HG03571 (cell line): ENCODE results near the gene ARHGEF19.
"Not testable (repeated sequence)": the region's sequence is repeated elsewhere in the genome, so short reads cannot be mapped to it uniquely, and the experiment has no call there.

Experiments used
- ATAC-seq: cut with Tn5 transposase; IDR thresholded peaks from one replicate; pipeline ENCODE4 v1.9.1; 2021; ENCODE audit not compliant: unreplicated experiment

The ARHGEF19 gene

DNA sequence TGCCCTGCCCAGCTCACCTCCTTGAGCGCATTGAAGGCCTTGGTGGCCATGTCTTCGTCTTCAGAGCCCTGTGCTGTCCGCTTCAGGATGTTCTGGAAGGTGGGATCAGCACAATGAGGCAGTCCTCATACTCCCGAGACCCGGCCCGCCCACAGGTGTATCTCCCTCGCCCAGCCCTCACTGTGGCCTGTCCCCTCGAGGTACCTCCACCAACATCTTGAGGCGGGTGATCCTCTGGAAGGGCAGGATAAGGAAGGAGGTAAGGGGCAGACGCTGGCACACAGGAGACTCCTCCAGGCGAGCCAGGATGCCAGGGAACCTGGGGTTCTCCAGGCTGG is 7.1 kb downstream of the ARHGEF19 start:
- ATAC-seq, result no peak

DNA sequence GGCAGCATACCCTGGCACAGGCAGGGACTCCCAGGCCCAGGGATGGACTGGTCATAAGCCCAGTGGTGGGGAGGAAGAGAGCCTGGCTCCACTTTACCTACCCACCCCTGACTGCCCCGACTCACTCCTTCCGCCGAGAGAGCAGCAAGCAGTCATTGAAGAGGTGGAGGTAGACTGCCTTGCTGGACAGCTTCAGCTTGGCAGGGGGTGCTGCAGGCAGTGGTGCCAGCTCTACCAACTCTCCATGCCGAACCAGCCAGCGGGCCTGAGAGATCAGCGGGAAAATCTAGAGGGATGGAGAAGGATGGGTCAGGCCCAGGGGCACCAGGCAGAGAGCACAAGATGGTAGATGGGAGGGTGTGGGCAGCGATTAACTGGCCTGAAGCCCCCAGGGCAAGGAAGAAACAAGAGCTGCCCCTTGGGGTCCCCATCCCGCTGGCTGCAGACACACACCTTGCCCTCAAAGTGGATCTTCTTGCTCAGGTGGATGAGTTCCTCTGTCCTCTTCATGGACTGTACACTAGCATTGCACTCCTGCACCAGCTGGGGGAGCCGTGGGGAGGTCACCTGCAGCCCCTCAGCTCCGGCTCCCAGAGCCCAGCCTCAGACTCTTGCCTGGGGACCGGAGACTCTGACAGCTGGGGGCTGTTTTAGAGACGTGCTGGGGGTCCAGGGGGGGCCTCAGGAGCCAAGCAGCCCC is 7.7 kb downstream of the ARHGEF19 start:
- no peak for ATAC-seq

DNA sequence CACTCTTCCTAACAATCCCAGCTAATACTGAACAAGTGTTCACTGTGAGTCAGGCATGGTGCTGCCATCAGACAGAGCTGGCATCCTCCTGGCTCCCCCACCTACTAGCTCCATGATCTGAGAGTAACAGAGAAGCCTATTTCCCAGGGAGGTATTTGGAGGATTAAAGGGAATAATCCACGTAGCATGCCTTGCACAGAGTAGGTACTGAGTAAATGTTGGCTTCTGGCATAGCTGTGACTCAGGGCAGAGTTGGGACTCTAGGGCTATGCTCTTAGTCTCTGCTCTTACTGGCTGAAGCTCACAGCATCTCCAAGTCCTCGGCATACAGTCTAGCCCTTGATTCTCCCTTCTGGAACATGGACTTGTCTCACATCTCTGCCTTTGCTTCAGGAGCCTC is 8.2 kb downstream of the ARHGEF19 start:
- ATAC-seq, result no peak

DNA sequence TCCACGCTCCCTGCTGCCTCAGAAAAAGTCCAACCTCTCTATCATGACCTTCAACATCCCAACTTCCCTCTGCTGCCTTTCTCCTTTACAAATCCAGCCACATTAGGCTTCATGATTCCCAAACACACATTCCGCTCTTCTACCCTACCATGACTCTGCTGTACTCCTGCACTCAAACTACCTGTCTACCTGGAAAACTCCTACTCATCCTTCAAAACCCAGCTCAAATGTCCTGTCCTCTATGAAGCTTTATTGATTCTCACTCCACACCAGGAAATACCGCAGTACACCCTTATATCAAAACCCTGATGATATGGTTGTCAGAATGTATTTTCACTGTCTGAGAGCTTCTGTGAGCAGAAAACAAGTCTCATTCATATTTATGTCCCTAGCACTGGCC is 8.9 kb downstream of the ARHGEF19 start:
- ATAC-seq, result no peak

DNA sequence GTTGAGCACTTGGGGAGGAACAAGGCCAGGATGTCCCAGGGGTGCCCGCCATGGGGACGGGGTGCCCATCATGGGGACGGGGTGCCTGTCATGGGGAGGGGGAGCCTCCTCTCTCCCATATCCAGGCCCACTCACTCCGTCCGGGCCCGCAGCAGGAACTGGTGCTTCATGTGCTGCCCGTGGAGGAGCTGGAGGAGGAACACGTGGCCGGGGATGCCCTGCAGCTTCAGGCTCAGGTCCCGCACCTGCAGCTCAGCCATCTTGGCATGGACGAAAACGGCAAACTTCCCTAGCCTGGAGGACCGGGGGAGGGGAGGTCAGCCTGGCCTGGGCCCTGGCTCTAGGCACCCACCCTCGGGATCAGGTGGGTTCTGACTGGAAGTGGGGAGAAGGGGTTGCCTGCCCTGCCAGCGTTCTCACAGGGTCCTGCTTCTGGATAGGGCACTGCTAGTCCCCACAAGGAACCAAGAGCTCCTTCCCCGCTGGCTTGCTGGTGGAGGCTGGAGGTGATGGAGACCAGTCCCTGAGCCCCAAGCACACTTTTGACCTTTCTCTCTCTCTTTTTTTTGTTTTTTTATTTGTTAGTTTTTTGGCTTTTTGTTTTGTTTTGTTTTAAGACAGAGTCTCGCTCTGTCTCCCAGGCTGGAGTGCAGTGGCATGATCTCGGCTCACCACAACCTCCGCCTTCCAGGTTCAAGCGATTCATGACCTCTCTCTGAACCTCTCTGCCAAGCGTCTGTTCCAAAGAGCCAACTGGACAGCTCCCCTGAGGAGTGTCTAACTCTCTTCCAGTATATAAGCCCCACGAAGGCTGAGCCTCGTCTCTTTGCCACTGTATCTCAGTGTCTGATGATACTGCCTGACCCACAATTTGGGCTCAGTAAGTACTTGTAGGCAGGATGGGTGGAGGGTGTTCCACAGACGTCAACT is 9.9 kb downstream of the ARHGEF19 start:
- no peak for ATAC-seq

DNA sequence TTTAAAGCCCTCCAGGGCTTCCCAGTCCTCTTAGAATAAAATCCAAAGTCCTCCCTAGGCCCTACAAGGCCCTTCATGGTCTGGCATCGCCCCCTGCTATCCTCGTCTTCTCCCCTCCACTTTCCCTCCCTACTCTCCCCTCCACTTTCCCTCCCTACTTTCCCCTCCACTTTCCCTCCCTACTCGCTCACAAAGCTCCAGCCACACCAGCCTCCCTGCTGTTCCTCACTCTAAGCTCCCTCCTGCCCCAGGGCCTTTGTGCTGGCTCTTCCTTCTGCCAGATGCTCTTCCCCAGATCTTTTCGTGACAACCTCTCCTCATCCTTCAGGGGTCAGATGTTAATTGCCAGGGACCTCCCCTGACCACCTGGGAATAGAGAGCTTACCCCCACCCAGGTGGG is 12.8 kb downstream of the ARHGEF19 start:
- no peak for ATAC-seq

DNA sequence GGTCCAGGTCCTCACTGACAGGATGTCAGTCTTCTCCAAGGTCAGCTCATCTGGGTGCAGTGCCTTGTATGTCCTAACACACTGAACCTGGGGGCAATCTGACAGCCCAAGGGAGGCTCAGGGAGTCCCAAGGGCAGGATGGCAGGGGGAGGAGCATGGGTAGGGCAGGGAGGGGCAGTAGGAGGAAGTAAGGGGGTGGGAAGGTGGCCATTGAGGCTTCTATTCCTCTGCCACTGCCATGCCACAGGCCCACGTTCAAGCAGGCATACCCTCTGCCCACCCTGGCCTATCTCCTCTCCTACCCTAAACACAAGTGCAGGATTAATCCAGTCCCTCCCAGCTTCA is 13.3 kb downstream of the ARHGEF19 start:
- ATAC-seq, result no peak

DNA sequence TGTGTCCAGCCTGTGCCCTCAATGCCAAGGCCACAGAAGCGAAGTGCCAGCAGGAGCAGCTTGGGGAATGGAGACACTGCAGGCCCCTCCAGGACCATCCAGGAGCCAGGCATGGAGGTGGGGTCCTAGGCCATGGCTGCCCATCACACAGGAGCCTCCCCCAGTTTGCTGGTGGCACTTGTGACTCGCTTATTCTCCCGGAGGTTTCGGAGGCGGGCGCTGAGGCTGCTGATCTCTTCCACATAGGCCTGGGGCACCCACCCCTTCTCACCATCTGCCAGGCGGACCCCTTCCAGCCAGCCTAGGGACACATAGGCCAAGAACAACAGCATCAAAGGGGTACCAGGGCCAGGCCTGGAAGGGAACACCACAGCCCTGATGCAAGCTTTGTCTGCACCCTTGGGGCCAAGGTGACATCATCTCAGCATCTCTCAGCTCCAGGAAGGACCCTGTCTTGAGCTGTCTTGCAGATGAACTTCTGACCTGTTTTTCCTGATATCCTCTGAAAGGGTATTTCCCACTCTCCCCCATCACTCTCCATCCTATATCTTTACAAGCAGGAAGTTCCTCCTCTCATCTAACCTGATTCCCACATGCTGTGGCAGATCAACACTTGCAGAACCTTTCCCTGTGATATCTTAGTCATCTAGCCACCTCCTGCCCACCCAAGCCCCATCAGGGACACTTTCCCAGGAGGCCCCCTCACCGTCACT is 13.9 kb downstream of the ARHGEF19 start:
- ATAC-seq, result no peak

DNA sequence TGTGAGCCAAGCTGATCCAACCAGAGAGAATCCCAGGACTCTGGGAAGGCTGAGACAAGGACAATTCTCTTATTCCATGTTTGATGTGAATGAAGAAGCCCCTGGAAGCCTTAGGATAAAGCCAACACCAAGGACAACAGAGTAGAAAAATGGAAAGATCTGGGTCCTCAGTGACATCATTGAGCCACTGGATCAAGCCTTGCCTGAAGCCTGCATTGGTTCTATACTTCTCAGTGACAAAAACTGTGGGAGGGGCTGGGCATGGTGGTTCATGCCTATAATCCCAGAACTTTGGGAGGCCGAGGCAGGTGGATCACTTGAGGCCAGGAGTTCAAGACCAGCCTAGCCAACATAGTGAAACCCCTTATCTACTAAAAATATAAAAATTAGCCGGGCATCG is 15.6 kb downstream of the ARHGEF19 start:
- ATAC-seq, result no peak

DNA sequence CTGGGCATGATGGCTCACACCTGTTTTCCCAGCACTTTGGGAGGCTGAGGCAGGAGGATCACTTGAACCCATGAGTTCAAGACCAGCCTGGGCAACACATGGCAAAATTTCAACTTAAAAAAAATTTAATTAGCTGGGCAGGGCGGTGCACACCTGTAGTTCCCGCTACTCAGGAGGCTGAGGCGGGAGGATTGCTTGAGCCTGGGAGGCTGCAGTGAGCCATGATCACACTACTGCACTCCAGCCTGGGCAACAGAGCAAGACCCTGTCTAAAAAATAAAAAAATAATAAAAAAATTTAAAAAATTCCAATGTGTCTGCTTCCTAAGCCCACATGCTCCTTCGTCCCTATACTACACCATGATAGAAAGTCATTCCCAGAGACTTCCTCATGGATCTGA is 16.3 kb downstream of the ARHGEF19 start:
- not testable (repeated sequence) for ATAC-seq

DNA sequence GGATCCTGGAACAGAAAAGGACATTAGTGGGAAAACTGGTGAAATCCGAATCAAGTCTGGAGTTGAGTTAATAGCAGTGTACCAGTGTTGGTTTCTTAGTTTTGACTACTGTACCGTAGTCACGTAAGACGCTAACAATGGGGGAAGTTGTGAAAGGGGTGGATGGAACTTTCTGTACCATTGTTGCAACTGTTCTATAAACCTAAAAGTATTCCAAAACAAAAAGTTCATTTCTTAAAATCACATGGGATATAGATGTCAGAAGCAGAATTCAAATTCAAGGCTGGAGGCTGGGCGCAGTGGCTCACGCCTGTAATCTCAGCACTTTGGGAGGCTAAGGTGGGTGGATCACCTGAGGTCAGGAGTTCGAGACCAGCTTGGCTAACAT is 16.9 kb downstream of the ARHGEF19 start:
- ATAC-seq, result no peak

DNA sequence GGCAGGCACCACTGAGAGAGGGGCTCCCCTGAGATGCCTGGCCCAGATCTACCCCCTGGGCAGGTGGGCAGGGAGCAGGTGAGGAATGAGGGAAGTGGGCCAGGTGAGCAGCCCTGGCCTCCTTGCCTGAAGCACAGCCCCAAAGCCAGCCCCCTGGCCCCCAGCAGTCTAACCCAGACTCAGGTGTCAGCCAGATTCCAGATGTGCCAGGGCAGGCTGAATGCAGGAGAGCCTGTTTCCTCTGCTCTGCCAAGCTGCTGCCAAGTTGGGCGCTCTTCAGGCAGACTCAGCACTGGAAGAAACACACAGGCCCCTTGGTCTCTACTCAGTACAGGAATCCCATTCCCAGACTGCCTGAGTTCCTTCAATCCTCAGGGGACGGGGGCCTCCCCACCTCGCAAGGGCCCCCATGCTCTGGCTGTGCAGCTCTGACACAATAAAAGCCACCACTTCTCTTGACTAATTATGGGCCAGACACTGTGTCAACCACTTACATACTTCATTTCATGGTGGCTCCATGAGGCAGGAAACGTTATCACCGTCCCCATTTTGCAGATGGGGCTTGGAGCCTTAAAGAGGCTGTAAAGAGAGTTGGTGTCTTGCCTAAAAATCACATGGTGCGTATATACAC is 20.4 kb downstream of the ARHGEF19 start:
- ATAC-seq, result no peak

DNA sequence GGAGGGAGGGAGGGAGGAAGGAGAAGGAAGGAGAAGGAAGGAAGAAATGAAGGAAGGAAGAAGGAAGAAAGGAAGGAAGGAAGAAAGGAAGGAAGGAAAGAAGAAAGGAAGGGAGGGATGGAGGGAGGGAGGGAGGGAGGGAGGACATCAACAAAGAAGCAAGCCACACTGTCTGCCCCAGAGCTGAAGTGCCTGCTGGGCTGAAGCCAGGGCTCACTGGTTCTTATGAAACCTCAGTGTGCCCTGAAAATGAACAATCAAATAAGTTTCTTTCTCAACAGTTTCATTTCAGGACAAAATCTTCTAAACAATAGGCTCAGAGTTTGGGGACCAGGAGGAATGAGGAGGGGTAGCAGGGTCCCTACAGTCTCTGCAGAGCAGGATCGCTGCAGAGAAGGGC is 21.1 kb downstream of the ARHGEF19 start:
- no peak for ATAC-seq

DNA sequence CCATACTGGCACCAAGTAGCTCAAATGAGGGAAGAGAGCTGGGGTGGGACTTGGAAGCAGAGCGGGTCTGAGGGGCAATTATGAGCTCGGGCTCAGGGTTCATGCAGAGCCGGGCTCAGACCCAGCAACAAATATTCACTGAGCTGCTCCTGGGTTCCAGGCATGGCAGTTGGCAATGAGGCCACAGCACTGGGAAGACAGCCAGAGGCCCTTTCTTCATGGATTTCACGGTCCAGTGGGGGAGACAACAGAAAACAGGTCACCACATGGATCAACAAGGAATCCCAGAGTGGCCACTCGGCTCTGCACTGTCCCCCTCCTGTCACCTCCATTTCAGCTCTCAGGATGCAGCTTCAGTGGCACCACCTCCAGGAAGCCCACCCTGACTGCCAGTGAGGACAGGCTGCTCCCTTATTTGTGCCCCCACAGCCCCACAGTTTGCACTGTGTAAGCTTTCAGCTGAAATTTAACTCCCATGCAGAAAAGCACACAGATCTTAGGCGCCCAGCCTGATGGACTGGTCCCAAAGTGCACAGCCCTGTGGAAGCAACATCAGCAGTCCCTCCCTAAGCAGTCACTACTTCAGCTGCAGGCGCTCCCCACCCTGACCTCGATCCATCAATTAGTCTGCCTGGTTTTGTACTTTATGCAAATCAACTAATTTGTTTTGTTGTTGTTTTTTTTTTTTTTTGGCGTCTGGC is 22.4 kb downstream of the ARHGEF19 start:
- ATAC-seq, result no peak

DNA sequence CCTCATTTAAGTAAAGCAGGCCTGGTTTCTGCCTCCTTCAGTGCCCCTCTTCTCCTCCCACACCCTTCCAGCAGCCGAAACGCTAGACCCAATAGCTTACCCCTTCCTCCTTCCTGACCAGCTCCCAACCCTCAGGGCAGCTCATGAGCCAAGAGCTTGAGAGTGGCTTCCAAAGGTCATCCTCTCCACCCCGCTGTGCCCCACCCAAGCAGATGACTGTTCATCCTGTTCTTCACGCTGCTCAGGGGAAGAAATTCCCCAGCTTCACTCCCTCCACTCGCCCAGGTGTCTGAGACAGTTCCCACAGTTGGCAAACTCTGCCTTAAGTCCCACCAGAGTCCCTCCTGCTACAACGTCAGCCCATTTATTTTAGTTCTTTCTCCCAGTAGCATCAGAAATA is 23.4 kb downstream of the ARHGEF19 start:
- no peak for ATAC-seq

DNA sequence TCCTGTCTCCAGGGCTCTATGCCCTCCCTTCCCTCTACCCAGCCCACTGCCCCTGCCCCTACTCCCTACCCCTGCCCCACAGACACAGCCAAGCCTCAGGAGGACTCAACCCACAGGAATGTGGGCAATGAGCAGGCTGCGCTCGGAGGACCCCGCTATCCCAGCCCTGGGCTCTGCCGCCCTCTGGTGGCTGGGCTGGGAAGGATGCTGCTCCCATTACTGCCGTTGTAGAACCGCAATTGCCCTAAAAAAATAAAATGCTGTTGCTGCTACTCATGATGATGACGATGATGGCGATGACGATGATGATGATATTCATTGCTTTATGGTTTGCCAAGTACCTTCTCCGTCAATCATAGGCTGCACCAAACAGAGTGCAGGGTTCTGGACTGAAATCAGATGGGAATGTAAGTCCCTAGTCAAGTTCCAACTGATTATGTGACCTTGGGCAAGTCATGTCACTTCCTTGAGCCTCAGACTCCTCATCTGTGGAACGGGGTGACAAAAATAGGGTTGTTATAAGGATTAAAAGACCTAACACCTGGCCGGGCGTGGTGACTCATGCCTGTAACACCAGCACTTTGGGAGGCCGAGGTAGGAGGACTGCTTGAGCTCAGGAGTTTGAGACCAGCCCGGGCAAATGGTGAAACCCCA is 24.6 kb downstream of the ARHGEF19 start:
- no peak for ATAC-seq

DNA sequence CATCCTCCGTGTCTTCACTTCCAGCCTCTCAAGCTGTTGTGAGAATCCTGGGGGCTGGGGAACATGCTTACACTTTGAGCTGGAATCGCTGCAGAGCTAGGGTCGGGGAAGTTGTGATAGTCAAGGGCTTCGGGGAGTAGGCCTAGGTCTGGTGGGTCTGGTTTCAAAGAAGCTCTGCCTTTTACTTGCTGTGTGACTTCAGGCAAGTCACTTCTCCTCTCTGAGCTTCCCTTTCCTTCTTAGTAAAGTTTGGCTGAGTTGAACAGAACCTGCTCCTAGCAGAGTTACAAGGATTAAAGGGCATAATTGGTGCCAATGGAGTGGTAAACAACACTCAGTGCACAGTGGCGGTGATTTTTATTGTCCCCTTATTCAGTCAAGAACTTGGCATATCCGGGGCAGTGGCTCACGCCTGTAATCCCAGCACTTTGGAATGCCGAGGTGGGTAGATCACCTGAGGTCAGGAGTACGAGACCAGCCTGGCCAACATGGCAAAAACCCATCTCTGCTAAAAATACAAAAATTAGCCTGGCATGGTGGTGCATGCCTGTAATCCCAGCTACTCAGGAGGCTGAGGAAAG is 25.7 kb downstream of the ARHGEF19 start:
- no peak for ATAC-seq

DNA sequence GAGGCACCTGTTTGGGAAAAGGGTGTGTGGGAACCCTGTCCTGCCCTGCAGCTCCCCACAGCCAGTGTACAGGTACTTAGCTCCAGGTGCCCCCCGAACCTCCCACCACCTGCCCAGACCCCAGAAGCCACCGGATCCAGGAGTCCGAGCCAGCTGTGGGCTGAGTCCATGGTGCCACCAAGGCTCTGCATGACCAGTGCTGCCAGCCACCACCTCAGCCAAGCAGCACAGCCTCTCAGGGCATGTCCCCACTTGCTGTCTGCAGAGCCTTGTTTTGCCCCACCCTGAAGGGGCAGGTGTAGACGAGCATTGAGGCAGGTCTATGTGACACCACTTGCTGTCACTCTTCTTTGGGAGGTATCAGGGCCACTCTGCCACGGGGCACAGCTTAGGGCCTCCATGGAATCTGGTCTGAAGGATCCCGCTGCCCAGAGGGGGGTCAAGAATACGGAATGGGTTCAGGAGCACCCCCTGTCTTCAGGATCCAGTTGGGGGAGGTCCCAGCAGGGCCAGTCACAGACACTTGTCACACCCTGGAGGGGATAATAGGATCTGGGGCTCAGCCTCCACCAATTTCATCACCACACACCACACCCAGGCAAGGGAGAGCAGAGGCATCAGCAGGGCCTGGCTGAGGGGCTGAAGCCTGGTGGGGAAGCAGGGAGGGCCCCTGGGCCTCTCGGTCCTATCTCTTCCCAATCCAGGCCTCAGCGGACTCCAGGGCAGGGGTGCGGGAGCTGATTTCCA is 27.7 kb downstream of the ARHGEF19 start:
- ATAC-seq, result no peak

DNA sequence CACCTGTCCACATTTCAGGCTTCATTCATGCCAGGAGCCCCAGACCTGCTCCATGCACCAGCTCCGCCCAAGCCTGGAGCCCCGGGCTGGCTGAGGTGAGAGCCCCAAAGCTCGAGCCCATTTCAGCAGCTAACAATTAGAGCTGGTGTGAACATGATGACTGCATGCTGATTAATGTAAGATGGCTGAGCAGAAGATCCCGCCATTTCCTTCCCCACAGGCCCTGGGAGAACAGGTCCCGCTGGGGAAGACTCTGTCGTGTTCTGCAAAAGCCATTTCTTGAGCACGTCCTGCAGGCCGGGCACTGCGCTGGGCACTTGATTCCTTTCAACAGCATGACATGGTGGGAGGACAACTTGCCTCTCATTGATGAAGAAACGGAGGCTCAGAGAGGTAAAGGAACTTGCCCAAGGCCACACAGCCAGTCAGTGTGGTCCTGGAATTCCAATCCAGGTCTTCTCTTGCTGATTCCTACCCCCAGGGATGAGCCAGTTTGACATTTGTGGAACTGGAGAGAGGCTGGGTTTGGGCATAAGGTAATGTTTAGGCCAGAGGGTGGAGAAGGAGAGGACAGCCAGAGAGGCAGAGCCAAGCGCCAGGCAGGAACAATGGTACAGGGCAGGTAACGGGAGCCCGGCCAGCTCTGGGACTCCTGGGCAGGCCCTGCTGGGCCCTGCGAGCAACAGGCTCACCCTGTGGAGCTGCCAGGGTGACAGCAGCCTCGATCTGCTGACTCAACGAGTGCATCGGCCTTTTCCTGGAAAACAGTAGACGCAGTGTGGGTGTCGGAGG is 28.5 kb downstream of the ARHGEF19 start:
- no peak for ATAC-seq
